NCI-H82 treated with DMSO at 0.1 percent for 48 hours (cell line): ENCODE measurements around the gene WDFY3.
"Not testable (repeated sequence)": the region's sequence is repeated elsewhere in the genome, so short reads cannot be mapped to it uniquely, and the experiment has no call there.

Source experiments
- DNase-seq: peaks from one replicate; lab custom pipeline; 2025; ENCODE audit not compliant: unreplicated experiment; lab: John Stamatoyannopoulos, UW

The WDFY3 gene

DNA sequence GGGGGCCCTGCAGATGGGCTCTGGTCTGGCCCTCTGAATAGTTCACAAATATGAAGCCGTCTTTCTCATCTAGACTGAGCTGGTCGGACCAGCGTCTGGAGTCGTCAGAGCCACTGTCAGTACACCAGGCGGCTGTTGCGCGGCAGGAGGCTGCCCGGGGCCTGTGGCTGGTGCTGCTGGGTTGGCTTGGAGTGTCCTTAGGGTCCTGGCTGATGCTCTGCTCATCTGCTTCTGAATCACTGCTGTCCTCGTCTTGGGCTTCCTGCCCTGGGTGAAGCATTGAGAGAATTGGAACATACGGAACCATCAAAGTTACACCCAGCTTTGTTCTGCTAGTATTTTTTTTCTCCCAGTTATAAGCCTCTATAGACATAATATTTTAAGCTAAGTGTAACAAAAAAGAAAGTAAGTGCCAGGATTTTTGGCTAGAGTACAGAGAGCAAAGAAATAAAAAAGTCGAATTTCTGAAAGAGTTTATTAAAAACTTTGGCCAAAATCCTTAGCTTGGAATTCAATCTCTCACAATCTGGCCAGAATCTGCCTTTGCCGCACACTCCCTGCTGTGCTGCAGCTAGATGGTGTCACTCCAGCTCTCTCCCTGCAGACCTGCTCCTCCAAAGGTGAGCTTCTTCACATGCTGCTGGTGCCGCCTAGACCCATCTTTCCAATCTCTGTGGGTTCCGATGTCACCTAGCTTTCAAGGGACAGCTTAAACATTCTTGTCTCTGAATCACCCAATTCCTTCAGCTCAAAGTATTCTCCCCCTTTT, 287.3 kb downstream of the WDFY3 start:
- no peak for DNase-seq

DNA sequence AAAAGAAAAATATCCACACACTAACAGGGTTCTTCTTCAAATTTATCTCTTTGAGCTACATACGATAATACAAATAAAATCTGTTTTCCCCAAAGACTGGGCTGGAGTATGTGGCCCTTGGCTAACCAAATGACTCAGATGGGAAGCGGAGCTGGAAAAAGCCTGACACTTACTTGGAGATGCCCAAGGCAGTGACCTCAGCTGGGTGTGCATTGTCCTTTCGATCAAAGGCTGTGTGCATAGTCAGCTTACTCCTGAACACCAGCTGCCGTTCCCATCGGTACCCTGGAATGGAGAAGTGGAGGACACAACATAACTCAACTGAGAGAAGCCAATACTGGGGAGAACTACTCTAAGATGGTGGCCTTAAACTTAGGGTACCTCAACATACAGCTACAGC, 288.5 kb downstream of the WDFY3 start:
- no peak for DNase-seq

DNA sequence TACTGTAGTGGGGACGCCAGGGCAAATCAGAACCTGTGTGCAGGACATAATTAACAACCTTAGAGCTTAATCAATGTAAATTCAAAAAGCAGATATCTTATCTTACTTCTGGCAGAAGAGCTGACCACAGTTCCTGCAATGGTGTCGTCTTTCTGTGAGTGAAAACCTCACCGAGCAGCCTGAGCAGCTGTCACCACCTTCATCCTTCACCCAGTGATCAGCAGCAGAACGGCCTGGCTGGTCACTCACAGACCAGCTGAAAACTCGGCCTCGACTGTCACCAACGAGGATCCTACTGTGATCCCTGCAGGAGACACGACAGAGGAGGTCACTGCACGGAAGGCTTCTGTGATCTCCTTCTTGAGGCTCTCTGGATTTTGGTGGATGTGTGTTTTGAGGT, 289.4 kb downstream of the WDFY3 start:
- DNase-seq: no peak

DNA sequence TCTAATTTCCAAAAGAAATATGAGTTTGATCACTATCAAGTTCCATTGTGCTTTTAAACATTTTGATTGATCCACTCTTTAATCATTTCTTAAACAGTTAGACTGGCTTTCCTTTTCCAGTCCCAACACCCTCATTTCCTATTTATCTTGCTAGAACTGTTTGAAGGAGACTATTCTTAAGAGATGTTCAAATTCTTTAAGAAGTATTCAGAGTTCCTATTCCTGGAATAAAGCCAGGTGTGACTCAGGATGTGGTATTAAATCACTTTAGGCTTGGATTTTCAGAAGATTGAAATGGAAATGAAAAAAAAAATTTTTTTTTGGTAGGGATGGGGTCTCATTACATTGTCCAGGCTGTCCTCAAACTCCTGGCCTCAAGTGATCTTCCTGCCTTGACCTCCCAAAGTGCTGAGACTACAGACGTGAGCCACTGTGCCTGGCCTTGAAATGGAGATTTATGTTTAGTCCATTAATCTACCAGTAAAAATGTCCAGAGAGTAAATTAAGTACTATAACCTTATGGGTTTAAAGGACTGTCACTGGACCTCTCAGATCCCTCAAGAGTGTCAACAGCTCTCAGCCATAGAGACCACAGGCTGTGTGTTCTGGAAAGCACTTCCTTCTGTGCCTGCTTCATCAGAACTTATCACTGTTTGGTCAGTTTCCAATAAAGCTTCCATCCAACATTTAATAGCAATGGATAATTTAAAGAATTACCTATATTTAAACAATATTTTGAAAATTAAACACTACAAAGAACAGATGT, 292.8 kb downstream of the WDFY3 start:
- no peak for DNase-seq

DNA sequence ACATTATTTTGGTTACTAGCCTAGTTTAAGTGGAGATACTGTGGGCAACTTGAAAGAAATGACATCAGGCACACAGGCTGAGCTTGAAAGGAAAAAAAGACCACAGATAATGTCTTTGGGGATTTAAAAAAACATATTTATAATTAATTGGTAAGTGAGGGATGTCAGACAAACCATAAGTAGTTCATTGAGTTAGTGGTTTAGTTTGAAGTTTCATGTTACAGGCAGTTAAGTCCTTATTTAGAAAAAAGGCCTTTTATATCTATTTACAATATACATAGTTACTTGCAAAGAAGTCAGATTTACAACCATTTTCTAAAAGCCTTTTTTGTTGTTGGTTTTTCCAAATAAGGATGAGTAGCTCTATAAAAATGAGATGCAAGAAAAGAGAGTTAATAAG, 294.3 kb downstream of the WDFY3 start:
- DNase-seq: no peak

DNA sequence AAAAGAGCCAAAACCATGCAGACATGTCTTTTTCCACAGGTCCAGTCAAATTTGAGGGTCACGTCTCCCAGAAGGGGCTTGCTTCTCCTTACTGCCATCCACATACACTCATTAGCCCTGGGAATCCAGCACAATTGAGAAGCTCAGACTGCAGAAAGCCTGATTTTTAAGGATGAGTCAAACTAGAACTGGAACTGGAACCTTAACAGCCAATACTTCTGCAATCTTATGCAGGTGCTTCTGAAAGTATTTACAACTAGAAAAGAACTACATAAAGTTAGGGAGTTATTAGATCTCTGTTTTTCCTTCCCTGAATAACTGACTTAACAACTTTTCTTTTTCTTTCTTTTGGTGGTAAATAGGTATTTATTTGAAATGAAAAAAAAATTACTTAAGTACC, 297.3 kb downstream of the WDFY3 start:
- DNase-seq: no peak

DNA sequence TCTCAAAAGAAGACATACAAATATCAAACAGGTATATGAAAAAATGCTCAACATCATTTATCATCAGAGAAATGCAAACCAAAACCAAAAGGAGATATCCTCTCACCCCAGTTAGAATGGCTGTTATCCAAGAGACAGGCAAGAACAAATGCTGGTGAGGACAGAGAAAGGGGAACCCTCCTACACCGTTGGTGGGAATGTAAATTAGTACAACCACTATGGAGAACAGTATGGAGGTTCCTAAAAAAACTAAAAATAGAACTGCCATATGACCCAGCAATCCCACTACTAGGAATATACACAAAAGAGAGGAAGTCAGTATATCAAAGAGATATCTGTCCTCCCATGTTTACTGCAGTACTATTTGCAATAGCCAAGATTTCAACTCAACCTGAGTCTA, 300.1 kb downstream of the WDFY3 start:
- DNase-seq: no peak

DNA sequence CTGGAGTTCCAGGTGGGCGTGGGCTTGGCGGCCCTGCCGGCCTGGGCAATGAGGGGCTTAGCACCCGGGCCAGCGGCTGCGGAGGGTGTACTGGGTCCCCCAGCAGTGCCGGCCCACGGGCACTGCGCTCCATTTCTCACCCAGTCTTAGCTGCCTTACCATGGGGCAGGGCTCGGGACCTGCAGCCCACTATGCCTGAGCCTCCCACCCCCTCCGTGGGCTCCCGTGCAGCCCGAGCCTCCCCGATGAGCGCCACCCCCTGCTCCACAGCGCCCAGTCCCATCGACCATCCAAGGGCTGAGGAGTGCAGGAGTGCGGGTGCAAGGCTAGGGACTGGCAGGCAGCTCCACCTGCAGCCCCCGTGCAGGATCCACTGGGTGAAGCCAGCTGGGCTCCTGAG, 301.7 kb downstream of the WDFY3 start:
- DNase-seq: not testable (repeated sequence)

DNA sequence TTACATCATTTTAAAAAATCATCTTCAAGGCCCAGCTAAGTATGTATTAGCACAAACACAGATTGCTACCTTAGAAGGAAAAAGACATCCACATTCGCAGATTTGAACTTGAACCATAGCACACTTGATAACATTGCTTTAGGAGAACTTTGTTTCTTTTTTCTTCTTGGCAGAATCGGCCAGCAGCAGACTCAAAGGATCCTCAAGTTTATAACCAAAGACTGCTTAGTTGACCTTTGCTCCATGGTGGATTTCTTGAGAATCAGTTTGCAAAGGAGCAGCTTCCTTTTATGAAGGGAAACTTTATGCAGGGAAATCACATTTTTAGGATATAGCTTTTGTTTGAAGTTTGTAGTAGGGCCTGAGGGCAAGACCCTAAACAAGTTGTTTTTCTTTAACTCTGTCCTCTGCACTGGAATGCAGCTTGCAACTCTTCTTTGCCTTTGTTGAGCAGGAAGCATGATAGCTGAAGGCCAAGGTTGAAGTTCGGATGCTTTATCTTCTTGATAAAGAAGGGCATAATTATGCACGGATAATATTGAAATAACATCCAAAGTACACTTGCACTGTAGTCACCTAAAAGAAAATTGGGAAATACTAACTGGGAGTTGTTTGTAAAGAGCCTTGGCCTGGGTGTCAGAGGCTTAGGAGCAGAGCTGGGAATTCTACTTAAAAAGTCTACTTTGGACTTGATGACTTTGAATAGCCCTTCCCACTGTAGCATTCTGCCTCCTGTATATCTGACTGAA, 305.1 kb downstream of the WDFY3 start:
- DNase-seq: no peak

DNA sequence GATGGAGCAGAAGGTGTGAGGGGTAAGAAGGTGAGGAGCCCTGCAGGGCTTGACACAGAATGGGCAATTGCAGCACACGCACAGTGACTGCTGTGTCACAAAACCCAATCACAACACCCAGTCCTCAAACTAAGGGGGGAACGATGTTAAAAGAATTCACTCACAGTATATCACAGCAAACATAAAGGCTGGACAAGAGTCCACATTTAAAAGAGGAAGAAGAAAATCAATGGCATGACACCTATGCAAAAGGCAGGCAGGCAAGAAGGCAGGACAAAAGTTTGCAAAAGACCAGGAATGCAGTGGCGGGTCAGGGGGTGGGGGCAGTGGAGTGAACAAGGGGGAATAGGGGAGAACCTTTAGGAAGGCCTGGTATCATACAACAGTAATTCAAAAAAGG, 305.9 kb downstream of the WDFY3 start:
- DNase-seq: no peak

DNA sequence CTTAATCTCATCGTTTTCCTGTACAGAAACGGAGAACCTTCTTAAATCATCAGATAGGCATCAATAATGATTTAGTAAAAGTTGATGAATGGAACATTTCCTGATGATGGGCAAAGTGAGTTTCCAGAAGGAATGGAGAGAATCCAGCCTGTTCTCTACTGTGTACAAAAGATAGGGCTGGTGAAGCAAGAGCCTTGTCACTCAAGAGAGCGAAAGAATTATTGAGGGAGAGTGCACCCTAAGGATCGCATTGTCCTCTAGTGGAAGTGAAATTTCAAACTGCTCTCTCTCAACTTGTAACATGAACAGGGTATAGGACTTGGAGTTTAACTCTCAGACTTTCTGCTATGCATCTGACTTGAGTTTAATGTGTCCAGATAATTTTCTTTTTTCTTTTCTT, 314.0 kb downstream of the WDFY3 start:
- DNase-seq: no peak

DNA sequence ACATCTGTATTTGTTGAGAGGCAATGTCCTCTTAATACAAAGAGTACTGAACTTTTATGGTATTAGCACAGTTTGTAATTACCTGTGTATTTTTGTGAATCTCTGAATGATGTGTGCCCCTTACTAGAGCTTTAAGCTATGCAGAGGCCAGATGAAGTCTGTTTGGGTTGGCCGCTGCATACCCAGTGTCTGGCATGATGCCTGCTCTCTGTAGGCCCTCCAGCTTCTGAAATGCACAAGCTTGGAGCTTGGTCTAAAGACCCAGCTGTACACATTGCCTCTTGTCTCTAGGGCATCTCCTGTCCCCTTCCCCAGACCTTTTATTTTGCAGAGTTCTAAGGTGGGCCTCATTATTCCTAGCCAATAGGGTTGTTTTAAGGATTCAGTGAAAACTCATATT, 315.0 kb downstream of the WDFY3 start:
- DNase-seq: no peak

DNA sequence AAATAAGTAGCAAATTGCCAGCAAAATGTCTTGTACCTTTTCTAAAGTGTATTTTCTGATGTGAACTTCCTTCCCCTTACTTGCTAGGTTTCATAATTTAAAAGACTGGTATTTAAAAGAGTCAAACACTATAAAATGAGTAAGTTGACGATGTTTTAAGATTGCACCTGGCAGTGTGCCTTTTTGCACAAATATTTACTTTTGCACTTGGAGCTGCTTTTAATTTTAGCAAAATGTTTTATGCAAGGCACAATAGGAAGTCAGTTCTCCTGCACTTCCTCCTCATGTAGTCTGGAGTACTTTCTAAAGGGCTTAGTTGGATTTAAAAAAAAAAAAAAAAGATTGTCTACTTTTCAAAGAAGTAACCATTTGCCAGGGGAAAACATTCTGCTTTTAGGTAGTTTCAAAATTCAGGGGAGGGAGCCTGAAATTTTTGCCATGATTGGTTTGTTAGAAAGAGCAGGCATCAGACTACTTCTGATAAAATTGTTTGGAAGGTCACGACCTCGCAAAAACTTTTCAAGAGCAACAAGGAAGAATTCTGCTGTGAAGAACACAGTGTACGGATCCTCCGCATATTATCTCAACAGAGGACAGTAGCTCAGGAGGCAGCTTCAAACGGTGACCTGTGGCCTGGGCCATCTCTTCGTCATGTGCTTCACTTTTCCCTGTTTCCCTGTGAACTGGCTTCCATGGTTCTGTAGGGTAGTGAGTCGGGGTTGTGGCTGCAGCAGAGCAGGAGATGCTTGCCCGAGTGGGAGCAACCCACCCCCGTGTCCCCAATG, 317.4 kb downstream of the WDFY3 start:
- no peak for DNase-seq

DNA sequence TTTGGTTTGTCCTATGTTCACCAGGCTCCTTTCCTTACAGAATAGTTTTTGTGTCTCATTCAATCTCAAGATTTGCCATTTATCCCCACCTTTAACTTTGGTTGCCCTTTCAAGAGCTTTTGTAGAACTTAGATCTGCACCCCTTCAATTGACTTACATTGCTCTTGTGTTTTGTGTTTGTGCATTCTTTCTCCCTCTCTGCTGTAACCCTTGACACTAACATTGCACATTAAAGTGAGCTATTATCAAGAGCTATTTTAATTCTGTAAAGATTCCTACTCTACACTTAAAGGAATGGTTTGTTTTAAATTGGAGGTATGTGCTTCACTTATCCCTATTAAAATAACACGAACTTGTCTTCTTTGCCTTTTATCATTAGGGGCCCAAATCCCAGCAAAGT, 318.3 kb downstream of the WDFY3 start:
- DNase-seq: no peak

DNA sequence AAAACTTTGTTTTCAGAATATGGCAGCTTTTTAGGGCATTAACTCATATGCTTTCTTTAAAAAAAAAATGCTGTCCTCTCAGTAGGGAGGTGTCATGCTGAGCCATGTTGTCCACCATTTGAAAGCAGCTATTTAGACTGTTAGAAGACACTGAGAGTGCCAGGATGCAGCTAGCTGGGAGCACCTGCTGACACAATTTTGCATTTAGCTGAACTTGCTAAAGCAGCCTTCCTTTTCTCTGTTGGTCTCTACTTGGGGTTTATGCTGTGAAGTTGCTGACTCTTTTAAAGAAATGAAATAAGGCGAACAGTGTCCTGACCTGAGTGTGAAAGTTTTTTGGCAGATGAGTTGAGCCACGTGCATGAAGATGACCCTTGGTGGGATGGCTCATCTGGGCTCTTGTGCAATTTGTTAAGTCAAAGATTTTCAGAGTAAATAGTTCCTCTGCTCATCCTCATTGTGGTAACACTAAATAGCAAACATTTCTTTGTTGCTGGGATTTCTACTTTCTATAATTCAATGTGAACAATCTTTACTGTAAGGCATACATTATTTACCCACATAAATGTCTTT, 319.1 kb downstream of the WDFY3 start:
- no peak for DNase-seq

DNA sequence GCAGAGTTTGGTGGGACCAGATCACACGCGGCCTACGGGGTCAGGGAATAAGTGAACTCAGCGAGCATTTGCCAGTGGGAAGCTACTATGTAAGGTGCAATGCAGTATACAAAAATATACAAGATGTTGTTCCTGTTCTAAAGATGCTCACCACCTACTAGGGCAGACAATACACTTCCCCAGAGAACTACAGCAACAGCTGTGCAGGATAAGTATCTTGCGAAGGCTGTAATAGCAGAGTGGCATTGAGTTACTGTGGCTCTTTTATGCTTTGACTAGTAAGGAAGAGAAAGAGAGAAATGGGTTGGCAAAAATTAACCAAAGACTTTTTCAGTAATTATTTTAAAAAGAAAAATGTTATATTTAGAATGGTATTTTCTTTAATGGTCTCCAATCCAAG, 322.4 kb downstream of the WDFY3 start:
- DNase-seq: no peak

DNA sequence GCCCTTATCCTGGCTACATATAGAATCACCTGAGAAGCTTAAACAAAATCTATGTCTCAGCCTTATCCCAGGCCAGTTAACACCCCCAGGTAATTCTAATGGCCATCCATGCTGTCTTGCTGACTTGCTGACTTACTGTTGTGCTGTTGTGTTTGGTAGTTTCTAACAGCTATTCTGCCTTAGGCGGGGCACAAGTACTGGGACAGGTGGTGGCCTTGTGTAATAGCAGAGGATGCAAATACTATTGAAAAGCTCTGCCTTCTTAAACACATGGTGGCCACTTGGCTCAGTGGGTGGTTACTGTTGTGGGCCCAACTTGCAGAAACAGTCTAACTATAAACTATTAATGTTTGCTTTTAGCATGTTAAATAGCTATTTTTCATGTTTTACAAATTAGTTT, 327.3 kb downstream of the WDFY3 start:
- DNase-seq: no peak

DNA sequence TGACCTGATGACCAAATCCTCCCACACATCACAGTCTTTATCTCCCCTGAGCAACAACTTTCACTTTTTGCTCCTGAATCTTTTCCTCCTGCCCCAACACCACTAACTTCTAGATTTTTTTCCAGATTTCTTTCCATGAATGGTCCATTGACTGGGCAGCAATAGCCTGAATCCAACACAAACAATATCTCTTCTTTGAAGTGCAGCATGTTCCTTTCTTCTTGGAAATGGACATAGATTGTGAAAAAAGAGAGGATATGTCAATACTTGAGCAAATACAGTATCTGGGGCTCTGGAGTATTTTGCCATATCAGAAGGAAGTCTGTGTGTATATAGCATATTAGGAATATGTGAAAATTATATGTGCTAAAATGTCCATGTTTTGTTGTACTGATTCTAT, 328.4 kb downstream of the WDFY3 start:
- DNase-seq: no peak

DNA sequence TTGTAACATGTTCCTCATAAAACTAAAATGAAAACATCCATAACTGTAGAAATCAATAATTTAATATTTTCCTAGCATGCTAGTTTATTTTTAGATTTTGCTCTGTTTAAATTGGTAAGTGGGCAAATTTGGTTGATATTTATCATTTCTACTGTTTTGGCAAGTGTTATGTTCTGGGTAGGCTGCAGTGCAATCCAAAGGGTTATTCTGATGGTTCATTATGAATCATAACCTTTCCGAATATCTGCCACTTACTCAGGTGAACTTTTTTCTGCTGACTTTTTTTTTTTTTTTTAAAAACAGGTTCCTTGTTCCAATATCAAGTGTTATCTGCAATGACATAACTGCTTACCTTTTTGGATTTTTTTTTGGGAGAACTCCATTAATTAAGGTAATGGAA, 331.5 kb downstream of the WDFY3 start:
- DNase-seq: no peak

DNA sequence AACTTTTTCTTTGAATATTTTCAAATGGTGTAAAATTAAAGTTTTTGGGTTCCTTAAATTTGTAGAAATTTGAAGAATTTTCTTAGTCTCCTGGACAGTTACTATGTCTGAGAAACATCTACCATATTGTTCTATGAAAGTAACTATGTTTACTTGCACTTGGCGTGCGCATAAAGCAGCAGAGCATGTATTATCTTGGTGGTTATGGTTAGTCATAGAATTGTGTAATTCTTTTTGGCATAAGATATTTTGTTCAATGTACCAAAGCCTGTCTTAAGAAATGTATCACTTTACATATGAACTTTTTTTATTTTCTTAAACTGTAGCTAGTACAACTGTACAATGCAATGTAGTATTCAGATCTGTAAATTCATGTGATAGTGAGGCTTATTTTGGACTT, 334.4 kb downstream of the WDFY3 start:
- DNase-seq: no peak

DNA sequence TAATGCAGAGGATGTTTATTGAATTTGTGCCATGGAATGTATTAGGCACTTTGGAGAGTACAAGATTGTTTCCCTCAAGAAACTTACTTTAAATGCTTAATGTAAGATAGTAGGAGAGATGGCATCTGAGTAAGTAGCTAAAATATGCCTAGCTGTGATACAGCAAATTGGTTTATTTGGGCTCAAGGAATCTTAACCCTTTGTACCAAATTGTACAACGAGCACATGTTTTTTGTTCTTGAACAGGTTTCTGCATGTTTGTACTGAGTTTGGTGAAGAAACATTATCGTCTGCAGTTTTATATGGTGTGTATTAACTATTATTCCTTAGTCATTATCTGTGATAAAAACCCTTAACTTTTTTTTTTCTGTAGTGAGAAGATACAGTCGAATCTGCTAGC, 334.9 kb downstream of the WDFY3 start:
- no peak for DNase-seq
